ENCODE results near the gene GALNT2. TPM values are rescaled to one million over a fixed set of nuclear protein-coding genes. Genes with fewer than 3 reads are reported as not detected.

Gene GALNT2
- polyA plus RNA-seq, 1 of the 3 experiments (the other 2 are of a cell fraction) = 118 TPM

GRCh38 chr1:230155021-230155420 lies 88.0 kb downstream of the GALNT2 start:
- Histone ChIP-seq H3K27me3 (ENCODE audit: insufficient read depth) (no peaks in the 10 kb centered on the region), H2AFZ (ENCODE audit: low read depth) (no peak overlapping the region), H3K4me1 (ENCODE audit: control insufficient read depth in 1 of 2, insufficient read depth in 2 of 2, low read depth in 1 of 2, low read length in 1 of 2) (peaks cover 4 to 33% of the 10 kb centered on the region in 2 experiments; a peak in 2 of 4 replicates), H4K20me1 (ENCODE audit: insufficient read depth) (peaks cover 17% of the 10 kb centered on the region), H3K4me3 (ENCODE audit: low read depth in 2 of 2, low read length in 1 of 2) (no peak overlapping the region), H3K36me3 (replicated peaks in 1 of 2; ENCODE audit: control insufficient read depth in 1 of 2, insufficient read depth in 2 of 2, low read length in 1 of 2) (no peaks in the 10 kb centered on the region), H3F3A (replicated peaks; ENCODE audit: insufficient read depth) (no peaks in the 10 kb centered on the region), H3K79me2 (ENCODE audit: insufficient read depth) (peaks cover 78% of the 10 kb centered on the region), H3K9ac (no peak overlapping the region), H3K9me3 (no peaks in the 10 kb centered on the region), H3K4me2 (no peak overlapping the region), H3K27ac (ENCODE audit: low read depth in 2 of 2, low read length in 1 of 2) (no peak overlapping the region), H3K9me2 (no peaks in the 10 kb centered on the region)
- no peak for DNase-seq
- ChIA-PET POLR2A (no interaction called here), CTCF (interaction anchor here (0.7 to 0.8 kb wide), 2 partner anchors 12 to 37 kb away, joined by 3 read pairs; no protein-coding TSS in a partner anchor)
- 96% methylated on average over 19 of the region's 19 CpGs for WGBS (ENCODE audit: low lambda C conversion rate)
- TF ChIP-seq POLR2AphosphoS5 (IDR thresholded peaks at IDR 0.05; ENCODE audit: low read depth, low read length) = no peak
- no peak for TF ChIP-seq FOXM1 (IDR thresholded peaks at IDR 0.05; ENCODE audit: low read depth)
- TF ChIP-seq TEAD4 (IDR thresholded peaks at IDR 0.05; ENCODE audit: borderline replicate concordance, insufficient read depth) = no peak
- no peak for TF ChIP-seq YY1 (IDR thresholded peaks at IDR 0.05; ENCODE audit: low read depth)
- TF ChIP-seq EZH2phosphoT487 (IDR thresholded peaks at IDR 0.05; ENCODE audit: borderline replicate concordance, low read depth) = no peak
- TF ChIP-seq REST (IDR thresholded peaks at IDR 0.05; ENCODE audit: low read depth, low read length) = no peak
- TF ChIP-seq EP300 (IDR thresholded peaks at IDR 0.05; ENCODE audit: borderline replicate concordance in 1 of 2, low read depth in 1 of 2, low read length in 1 of 2) = no peak
- no peak for TF ChIP-seq CHD2 (IDR thresholded peaks at IDR 0.05; ENCODE audit: low read length, partially characterized antibody)
- TF ChIP-seq GATA2 (CRISPR knock-in tag; IDR thresholded peaks at IDR 0.05) = no peak
- no peak for TF ChIP-seq SMC3 (IDR thresholded peaks at IDR 0.05; ENCODE audit: low read depth, low read length)
- no peak for TF ChIP-seq USF1 (IDR thresholded peaks at IDR 0.05; ENCODE audit: borderline replicate concordance, low read depth)
- TF ChIP-seq NFIC (IDR thresholded peaks at IDR 0.05; ENCODE audit: borderline replicate concordance) = no peak
- no peak for TF ChIP-seq NRF1 (IDR thresholded peaks at IDR 0.05; ENCODE audit: low read depth, low read length)
- no peak for TF ChIP-seq GABPA (IDR thresholded peaks at IDR 0.05; ENCODE audit: low read depth)
- TF ChIP-seq SIN3A (IDR thresholded peaks at IDR 0.05; ENCODE audit: borderline replicate concordance, low read depth, low read length) = no peak
- no peak for TF ChIP-seq USF2 (IDR thresholded peaks at IDR 0.05; ENCODE audit: borderline replicate concordance, low read depth, low read length)
- no peak for TF ChIP-seq ZBTB33 (IDR thresholded peaks at IDR 0.05; ENCODE audit: borderline replicate concordance, low read depth)
